ENCODE data around the gene TRAPPC5. TPM values are rescaled to one million over a fixed set of nuclear protein-coding genes. Genes with fewer than 3 reads are reported as not detected.

Gene TRAPPC5
- total RNA-seq, 2 donors from 2014 or later = 107 to 108 TPM

DNA sequence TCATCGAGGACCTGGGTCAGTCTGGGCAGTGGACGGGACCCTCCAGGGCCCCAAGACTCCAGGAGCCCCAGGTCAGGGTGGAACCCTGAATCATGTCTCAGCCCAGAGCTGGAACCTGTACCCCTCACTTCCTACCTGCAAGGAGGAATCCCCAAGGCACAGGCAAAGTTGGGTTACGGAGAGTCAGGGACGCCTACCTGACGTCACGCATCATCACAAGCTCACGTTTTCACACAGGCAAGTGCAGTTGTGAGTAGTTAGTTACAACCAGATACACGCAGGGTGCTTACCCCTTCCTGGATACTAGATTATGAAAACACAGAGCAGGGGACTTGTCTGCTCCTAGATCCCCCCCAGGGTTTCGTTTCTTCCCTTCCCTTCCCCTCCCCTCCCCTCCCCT is 9.8 kb upstream of the TRAPPC5 start:
- ATAC-seq (no peak), DNase-seq (no peak)
- intact Hi-C loops (cut with DNase I, micrococcal nuclease) = no loop called here

DNA sequence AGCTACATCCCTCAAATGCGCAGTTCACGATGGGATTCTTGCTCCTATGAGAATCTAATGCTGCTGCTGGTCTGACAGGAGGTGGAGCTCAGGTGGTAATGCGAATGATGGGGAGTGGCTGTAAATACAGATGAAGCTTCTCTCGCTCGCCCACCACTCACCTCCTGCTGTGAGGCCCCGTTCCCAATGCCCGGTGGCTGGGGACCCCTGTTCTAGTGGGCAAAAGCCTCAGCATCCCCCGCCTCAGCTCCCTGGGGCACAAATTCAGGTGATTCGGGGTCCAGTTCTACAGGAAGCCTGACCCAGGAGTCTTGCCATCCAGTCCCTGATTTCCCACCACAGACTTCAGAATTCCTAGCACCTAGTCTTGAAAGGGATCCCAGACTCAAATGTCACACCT is 8.1 kb upstream of the TRAPPC5 start:
- ATAC-seq (no peak), DNase-seq (no peak)
- intact Hi-C loops (cut with DNase I, micrococcal nuclease) = no loop called here

DNA sequence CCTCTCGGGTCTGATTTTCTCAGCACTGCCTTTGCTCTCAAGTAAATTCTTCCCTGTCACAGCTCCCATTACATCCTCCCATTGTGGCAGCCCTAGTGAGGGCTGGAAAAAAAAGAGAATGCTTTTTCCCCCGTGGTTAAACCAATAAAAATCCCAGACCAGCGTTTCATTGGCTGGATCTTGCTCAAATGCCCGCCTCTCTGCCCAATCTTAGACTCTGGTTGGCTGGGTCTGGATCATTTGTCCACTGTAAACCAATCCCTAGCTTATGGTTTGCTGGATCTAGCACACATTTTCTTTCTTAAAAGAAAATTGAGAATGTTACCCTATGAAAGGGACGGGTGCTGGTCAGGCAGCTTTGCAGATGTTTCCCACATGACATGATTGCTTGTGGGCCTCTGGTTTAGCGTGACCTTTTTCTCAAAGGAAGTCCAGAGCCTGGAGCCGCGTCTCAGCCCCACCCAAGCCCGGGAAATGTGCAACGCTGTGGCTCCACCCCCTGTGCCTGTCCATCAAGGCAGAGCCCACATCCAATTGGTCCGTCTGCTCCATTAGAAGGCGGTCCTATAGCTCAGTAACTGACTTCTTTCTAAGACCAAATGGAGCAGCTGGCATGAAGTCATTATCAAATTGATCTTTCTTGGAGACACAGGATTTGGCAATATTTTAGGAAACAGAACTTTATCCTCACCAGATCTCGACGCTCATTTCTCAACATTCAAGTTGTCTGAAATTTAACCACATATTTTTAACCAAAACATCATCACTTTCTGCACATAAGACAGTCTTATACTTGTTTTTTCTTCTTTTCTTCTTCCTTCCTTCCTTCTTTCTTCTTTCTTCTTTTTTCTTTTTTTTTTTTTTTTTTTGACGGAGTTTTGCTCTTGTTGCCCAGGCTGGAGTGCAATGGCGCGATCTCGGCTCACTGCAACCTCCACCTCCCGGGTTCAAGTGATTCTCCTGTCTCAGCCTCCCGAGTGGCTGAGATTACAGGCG is 6.3 kb upstream of the TRAPPC5 start:
- DNase-seq (peak; percentile 70 to 74), ATAC-seq (peak; percentile 96)
- intact Hi-C loops (cut with DNase I, micrococcal nuclease) = no loop called here

DNA sequence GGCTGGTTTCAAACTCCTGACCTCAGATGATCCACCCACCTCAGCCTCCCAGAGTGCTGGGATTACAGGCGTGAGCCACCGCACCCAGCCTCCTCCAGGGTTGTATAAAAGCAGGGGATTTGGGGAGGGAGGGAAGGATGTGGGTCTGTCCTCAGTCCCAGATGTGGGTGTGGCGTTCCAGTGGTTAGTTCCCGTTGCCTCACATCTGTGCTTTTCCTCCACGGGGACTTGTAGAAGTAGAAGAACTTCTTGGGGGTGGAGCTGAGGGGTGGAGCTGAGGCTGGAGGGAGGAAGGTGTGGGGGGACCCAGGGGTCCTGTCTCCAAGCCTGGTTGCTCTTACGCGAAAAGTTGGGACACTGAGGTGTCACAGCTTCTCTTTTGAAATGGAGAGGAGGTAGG is 4.3 kb upstream of the TRAPPC5 start:
- ATAC-seq (no peak), DNase-seq (no peak)
- intact Hi-C loops (cut with DNase I, micrococcal nuclease) = no loop called here

DNA sequence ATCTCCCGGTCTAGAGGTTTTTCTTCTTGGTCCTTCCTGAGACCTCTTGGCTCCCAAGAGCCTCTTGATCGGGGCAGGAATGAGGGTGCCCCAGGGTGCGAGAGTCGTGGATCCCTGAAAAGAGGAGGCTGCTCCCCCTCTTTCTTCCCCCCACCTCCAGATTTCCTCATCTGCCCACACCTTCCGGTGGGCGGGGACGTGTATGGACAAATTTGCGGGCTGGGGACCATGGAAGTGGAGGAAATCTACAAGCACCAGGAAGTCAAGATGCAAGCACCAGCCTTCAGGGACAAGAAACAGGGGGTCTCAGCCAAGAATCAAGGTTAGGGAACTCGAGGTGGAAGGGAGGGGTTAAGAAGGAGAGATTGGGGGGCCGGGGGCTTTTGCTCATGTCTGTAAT is 3.8 kb upstream of the TRAPPC5 start, which contains the start of gene MCEMP1:
Gene MCEMP1 (plus strand): TSS at position 237 of the 400 bp plus-strand sequence. CDS start 31 bp downstream, at position 268.
- intact Hi-C loops (cut with DNase I, micrococcal nuclease) = no loop called here
- no peak for ATAC-seq
- DNase-seq = no peak

DNA sequence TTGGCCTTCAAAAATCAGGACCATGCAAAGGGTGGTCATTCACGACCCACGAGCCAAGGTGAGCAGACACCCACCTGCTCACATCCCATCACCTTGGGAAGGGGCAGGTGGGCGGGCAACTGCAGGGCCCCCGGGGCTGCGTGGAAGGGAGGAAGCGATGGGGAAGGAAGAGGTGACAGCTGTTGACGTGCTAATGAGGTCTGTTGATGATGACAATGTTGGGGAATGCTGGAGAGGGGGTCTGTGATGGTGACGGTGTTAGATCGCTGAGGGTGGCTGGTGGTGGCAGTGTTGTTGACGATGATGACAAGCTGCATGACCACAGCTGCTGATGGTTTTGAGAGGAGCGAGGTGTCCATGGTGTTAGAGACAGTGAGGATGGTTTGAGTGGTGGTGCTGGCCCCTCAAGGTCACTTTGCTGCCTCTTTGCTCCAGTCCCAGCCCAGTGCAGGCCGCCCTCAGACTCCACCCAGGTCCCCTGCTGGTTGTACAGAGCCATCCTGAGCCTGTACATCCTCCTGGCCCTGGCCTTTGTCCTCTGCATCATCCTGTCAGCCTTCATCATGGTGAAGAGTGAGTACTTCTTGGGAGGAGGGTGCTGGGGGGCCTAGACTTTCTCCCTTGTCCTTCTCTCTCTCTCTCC is 2.8 kb upstream of the TRAPPC5 start:
- DNase-seq = no peak
- intact Hi-C loops (cut with DNase I, micrococcal nuclease) = no loop called here
- no peak for ATAC-seq

DNA sequence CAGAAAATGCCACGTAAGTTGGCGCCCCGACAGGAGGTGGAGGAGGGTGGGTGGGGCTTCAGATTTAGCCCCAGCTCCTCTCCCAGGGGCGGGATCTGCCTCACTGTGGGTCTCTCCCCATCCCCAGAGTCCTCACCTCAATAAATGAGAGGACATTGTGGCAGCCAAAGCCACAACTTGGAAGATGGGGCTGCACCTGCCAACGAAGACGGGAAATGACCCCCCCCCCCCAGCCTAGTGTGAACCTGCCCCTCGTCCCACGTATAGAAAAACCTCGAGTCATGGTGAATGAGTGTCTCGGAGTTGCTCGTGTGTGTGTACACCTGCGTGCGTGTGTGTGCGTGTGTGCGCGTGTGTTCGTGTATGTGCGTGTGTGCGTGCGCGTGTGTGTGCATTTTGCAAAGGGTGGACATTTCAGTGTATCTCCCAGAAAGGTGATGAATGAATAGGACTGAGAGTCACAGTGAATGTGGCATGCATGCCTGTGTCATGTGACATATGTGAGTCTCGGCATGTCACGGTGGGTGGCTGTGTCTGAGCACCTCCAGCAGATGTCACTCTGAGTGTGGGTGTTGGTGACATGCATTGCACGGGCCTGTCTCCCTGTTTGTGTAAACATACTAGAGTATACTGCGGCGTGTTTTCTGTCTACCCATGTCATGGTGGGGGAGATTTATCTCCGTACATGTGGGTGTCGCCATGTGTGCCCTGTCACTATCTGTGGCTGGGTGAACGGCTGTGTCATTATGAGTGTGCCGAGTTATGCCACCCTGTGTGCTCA is 1.5 kb upstream of the TRAPPC5 start:
- intact Hi-C loops (cut with DNase I, micrococcal nuclease) = no loop called here
- peak; percentile 44 to 51 for DNase-seq
- ATAC-seq = peak; percentile 42

DNA sequence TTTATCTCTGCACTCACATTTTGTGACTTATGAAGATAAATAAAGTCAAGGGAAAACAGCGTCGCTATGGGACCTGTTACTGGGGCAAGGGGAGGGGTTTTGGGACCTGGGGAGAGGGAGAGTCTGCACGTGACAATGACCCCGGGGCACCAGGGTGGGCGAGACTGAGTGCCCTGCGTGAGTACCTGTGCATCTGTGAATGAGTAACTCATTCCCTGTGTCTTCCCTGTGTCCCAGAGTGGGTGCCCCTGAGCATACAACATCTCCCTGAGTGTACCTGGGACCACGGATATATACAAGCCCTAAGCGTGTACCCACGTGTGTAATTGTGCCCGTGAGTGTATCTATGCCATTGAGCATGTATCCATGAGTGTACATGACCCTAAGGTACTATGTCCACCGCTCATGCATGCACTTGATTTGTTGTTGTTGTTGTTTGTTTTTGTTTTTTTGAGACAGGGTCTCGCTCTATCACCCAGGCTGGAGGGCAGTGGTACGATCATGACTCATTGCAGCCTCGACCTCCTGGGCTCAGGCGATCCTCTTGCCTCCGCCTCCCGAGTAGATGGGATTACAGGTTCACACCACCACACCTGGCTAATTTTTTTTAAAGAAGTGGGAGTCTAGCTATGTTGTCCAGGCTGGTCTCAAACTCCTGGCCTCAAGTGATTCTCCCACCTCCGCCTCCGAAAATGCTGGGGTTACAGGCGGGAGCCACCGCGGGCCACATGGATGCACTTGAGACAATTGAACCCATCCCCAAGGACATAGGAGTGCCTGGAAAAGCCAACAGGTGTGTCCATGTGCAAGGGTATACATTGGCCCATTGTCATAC is 645 bp upstream of the TRAPPC5 start:
- intact Hi-C loops (cut with DNase I, micrococcal nuclease) = no loop called here
- DNase-seq = no peak
- ATAC-seq = no peak

DNA sequence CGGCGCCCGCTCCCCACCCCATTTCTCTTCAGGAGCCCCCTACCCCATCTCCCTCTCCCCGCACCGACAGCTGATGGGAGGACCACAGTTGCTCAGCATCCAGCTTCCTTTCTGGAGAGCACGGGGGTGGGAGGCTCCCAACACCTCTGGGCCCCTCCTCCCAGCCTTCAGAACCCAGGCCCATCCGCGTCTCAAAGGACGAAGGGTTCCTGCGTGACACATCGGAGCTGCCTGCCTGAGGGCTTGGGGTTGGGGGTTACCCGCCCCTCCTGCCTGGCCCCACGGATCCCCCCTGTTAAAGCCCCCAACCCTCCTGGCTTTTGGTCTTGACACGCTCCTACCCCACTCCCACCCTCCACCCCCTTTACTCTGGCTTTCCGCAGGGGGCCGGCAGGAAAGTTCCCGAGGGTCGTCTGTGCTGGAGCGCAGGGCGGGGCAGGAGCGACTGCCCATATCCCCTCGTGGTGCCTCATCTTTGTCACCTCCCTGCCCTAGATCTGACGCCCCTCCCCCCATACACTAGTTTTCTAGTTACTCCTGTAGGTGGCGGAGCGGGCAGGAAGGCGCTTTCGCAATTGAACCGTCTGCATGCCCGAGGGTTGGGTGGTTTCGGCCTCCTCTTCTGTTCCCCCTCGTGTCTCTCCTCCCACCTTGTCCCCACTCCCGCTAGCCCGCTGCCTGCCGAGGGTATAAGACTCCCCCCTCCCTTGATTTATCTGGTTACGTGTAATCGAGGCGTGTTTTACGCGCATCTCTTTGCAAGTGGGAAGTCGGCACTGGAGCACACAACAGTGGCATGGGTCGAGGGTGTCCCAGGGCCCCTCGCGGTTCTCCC is 924 bp downstream of the TRAPPC5 start:
- intact Hi-C loops (cut with DNase I, micrococcal nuclease) = no loop called here
- ATAC-seq (peak; percentile 71), DNase-seq (peak; percentile 83 to 86)

DNA sequence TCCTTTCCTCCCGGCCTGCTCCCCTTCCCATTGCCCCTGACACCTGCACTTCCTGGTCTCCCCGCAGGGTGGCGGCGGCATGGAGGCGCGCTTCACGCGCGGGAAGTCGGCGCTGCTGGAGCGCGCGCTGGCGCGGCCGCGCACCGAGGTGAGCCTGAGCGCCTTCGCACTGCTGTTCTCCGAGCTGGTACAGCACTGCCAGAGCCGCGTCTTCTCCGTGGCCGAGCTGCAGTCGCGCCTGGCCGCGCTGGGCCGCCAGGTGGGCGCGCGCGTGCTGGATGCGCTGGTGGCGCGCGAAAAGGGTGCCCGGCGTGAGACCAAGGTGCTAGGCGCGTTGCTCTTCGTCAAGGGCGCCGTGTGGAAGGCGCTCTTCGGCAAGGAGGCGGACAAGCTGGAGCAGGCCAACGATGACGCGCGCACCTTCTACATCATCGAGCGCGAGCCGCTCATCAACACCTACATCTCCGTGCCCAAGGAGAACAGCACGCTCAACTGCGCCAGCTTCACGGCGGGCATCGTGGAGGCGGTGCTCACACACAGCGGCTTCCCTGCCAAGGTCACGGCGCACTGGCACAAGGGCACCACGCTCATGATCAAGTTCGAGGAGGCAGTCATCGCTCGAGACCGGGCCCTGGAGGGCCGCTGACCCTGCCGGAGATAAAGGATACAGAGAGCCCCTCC is 1.7 kb downstream of the TRAPPC5 start:
- ATAC-seq (no peak), DNase-seq (no peak)
- intact Hi-C loops (cut with DNase I, micrococcal nuclease) = no loop called here

DNA sequence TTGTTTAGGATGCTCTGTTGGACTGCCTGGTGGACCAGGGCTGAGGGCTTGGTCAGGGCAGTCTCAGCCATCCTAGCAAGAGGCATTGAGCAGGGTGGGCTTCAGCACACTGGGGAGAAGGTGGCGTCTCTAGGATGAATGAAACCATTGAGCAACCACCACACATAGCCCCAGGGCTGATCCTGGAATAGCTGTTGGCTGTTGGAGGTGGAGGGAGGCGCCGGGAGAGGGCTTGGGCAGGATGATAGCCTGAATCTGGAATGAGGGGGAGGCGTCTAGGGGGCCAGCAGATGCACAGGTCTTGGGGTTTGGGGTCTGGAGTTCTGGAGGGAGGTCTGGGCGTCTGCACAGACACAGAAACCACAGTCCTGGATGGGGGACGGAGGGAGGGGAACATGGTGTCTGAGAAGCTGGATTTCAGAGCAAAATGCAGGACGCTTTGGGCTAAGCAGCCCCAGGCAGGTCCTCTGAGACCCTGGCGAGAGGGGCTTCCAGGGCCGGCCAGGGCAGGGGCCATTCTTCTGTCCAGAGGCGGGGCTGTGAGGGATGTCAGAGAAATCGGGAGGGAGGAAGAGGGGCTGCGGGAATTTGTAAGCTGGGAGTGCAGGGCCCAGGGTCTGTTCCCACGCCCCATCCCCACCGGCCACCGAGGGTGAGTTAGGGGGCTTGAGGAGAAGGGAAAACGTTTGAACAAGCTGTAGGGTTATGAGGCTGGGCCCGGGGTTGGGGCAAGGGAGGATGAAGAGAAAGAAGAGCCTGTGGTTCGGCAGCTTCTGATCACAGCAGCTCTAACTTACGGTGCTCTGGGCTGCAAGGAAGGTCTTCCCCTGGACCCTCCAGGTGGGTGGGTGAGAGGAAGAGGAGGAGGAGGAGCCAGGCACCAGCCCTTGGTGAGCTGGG is 5.2 kb downstream of the TRAPPC5 start:
- DNase-seq (no peak), ATAC-seq (no peak)
- intact Hi-C loops (cut with DNase I, micrococcal nuclease) = no loop called here

DNA sequence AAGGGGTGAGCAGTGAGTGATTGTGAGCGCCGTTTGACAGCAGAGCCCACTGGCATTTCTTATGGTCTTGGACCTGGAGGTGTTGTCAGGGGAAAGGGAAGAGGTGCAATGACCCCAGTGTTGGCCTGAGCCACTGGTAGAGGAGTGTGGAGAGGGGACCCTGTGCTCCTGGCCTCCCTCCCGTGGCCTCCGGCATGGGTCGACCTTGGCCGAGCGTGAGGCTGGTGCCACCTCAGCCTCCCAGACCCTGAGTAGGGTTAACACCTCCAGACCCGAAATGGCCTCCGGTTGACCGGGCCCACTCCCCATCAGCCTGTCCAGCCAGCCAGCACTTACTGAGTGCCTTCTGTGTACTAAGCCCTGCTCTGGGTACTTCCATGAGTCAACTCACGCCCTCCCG is 6.5 kb downstream of the TRAPPC5 start:
- ATAC-seq (no peak), DNase-seq (no peak)
- intact Hi-C loops (cut with DNase I, micrococcal nuclease) = no loop called here

DNA sequence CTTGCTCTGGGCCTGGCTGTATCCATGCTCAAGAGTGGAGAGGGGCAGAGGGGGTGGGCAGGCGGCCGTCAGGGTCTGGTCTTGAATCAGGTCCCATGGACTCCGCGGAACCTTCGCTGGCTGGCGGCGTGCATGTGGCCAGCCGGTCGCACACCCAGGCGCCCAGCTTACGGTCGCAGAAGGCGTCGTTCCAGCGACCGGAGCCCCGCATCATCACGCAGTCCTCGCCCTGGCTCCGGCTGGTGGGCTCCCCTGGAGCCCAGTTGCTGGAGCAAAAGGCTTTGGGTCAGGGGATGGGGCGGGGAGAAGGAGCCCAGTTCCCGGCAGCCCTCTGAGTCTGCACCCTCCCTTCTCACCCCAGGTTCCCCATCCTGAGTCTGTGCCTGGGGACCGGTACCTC is 8.5 kb downstream of the TRAPPC5 start:
- intact Hi-C loops (cut with DNase I, micrococcal nuclease) = no loop called here
- no peak for DNase-seq
- no peak for ATAC-seq

DNA sequence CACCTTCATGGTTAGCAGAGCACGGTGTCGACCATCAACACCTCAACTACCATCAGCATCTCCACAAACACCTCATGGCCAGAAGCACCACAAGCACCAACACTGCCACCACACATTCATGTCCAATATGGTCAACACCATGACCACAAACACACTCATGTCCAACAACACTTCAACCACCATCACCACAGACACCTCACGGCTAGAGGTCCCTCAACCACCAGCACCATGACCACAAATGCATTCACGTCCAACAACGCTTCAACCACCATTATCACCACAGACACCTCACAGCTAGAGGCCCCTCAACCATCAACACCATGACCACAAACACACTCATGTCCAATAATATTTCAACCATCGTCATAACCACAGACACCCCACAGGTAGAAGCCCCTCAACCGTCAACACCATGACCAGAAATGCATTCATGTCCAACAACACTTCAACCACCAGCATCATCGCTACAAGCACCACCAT is 10.2 kb downstream of the TRAPPC5 start:
- intact Hi-C loops (cut with DNase I, micrococcal nuclease) = no loop called here
- no peak for ATAC-seq
- no peak for DNase-seq

DNA sequence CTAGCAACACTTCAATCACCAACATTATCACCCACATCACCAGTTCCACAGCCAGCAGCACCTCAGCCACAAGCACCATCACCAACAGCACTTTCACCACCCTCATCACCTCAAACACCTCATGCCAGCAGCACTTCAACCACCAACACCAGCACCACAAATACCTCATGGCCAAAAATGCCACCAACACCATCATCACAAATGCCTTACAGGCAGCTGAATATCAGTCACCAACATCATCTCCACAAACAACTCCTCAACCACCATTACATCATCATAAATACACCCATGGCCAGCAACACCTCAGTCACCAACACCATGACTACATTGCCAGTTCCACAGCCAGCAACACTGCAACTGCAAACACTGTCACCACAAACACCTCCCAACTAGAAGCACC is 10.9 kb downstream of the TRAPPC5 start:
- DNase-seq (no peak), ATAC-seq (no peak)
- intact Hi-C loops (cut with DNase I, micrococcal nuclease) = no loop called here

DNA sequence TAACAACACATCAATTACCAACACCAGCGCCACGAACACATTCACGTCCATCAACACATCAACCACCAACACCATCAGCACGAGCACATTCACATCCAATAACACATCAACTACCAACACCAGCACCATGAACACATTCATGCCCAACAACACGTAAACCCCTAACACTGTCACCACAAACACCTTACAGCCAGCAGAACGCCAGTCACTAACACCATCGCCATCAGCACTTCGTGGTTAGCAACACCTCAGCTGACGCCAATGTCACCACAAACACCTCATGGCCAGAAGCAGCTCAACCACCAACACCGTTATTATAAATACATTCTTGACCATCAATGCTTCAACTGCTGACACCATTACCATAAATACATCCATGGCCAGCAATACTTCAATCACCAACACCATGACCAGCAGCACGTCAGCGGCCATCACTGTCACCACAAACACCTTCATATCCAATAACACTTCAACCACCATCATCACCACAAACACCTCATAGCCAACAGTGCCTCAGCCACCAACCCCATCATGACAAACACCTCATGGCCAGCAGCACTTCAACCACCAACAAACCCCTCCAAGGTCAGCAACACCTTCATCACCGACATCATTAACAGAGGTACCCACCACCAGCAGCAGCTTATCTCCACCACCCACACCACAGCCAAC is 11.9 kb downstream of the TRAPPC5 start:
- intact Hi-C loops (cut with DNase I, micrococcal nuclease) = no loop called here
- ATAC-seq (no peak), DNase-seq (no peak)

All from left colon (tissue), 2 donors.